Lower leg skin (tissue), 4 donors: ENCODE data around the gene XPNPEP2. TPM values are rescaled to one million over a fixed set of nuclear protein-coding genes. Genes with fewer than 3 reads are reported as not detected.

Source experiments
- DNase-seq, 2 donors: peaks; one replicate each; pipeline ENCODE4 v3.0.0-alpha.2; 2019; ENCODE audit warnings: low spot score in 2 of 2
- H3K4me3 ChIP-seq: fragments of 200-600 bp; sonication (generic); 2 replicates; pipeline ENCODE4 v1.5.1; 2017; ENCODE audit warnings: mild to moderate bottlenecking, low read depth; ENCODE audit not compliant: poor library complexity, severe bottlenecking
- POLR2A ChIP-seq, 2 donors: fragments of 450-650 bp; IDR thresholded peaks; one replicate each; pipeline ENCODE4 v1.6.1; 2016 to 2017; ENCODE audit warnings: antibody characterized with exemption in 2 of 2, mild to moderate bottlenecking in 1 of 2, moderate library complexity in 1 of 2
- WGBS, 2 donors: methylation state at CpG; one replicate each; pipeline ENCODE4 v1.1.5; 2018; 5-methylcytosine and 5-hydroxymethylcytosine counted together
- intact Hi-C: fragments of 100-400 bp; cut with DNase I; formaldehyde crosslinking; loops from one replicate; pipeline ENCODE4 v1.15.0; 2023; ENCODE audit warnings: low total_unique reads
- total RNA-seq, 4 donors: library from RNA; depleted of rRNA; stranded (reverse); fragments of >200 nt; gene quantifications; one replicate each; pipeline ENCODE4 v1.1.0, GENCODE V29; 2016
- TF ChIP-seq, protein P1 (sequence below), 3 donors: fragments of 450-650 bp; IDR thresholded peaks; one replicate each; pipeline ENCODE4 v1.5.1; 2016; ENCODE audit warnings: antibody characterized with exemption in 3 of 3, mild to moderate bottlenecking in 3 of 3, moderate library complexity in 2 of 3

XPNPEP2 gene
- total RNA-seq, 4 donors from 2014 or later: 1.3 to 5.0 (median 2.2) TPM

DNA sequence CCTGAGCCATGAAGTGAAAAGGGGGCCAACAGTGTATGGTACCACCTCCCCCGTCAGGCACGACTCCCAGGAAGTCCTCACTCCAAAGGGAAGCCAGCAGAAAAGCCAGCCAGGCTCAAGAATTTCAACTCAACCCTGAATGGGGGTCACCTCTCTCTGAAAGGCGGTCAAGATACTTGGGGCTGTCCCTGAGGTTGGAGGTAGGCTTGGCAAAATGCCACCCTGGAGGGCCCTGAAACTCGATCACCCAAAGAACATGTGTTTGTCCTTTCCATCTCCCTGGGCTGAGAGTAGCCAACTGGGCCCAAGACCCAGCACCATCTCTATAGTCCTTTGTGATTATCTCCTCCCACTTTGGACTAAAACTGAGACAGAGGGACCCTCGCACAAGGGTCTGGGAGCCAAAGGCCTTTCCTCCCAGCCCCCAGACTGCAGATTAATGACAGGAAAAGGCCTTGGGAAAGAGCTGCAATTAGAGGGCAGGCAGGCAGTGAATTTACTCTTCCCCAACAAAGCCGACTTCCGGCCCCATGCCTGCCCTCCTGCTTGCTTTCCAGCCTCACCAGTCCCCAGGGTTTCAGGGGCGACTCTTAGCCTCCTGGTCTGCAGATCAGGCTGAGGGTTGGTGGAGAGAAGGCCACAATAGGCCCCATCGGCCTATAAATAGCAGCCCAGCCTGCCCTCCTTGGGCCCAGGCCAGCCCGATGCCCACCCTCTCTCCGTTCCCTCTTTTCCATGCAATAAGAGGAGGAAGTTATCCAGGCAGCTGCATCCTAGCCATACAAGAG lies 46.6 kb downstream of the XPNPEP2 start:
- DNase-seq: no peak
- WGBS, 2 donors: 75 to 83% methylated on average over 8 to 11 of the region's 11 CpGs
- H3K4me3 ChIP-seq: no peak overlapping the region

DNA sequence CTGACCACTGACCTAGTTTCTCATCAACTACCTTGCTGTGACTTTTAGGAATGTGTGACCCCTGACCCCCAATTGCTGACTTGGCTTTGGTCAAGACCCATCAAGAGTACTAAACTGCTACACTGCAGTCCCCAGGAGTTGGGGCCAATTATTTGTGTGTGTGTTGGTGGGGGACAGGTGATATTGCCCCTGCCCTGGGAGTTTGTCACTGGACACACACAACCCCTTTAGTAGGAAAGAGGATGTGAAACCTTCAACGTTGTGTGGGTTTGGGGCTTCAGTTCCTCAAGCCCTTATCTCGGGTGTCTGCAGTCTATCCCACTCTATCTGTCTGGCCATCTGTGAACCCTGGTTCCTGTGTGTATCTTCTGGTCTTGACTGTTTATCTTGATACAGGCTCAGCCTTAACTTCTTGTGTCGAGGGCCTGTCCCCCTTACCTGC lies 47.5 kb downstream of the XPNPEP2 start:
- DNase-seq: no peak
- no peak overlapping the region for H3K4me3 ChIP-seq
- WGBS, 2 donors: 78 to 92% methylated on average over 2 of the region's 3 CpGs
- intact Hi-C loops: no loop called here
- TF ChIP-seq POLR2A (IDR thresholded peaks at IDR 0.05): no peak
- TF ChIP-seq, protein P1, sequence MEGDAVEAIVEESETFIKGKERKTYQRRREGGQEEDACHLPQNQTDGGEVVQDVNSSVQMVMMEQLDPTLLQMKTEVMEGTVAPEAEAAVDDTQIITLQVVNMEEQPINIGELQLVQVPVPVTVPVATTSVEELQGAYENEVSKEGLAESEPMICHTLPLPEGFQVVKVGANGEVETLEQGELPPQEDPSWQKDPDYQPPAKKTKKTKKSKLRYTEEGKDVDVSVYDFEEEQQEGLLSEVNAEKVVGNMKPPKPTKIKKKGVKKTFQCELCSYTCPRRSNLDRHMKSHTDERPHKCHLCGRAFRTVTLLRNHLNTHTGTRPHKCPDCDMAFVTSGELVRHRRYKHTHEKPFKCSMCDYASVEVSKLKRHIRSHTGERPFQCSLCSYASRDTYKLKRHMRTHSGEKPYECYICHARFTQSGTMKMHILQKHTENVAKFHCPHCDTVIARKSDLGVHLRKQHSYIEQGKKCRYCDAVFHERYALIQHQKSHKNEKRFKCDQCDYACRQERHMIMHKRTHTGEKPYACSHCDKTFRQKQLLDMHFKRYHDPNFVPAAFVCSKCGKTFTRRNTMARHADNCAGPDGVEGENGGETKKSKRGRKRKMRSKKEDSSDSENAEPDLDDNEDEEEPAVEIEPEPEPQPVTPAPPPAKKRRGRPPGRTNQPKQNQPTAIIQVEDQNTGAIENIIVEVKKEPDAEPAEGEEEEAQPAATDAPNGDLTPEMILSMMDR (IDR thresholded peaks at IDR 0.05): no peak

More for the DNA sequence above, 46.6 kb downstream of the XPNPEP2 start:
- intact Hi-C loops: no loop called here
- no peak for TF ChIP-seq POLR2A (IDR thresholded peaks at IDR 0.05)
- TF ChIP-seq, protein P1 (IDR thresholded peaks at IDR 0.05): no peak

DNA sequence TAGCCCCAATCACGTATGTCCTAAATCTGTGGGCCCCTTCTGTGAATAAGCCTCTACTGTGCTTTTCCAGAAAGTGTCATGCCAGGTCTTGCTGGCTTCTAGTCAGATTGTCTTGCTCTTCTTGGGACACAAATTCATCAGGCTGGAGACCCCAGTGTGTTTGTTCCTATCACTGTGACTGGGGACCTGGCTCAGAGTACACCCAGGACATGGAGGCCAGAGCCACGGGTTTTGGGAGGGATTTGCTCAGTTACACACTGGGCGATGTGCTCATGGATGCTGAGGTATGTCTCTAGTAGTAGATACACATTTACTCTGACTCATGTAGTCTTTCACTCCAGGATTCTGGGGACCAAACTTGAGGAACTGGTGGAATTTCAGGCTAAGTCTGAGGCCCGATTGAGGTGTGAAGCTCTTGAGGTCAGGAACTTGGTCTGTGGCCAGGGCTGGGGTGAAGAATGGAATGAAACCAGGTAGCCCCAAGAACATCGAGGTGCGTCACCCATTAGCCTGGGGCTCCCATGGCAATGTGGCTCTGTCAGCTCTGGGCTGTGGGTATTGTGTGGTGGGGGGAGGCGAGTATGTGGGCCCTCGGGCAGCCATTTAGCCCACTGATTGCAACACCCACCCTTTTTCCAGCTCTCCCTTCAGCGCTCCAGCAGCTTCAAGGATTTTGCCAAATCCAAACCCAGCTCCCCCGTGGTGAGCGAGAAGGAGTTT lies 48.7 kb downstream of the XPNPEP2 start:
- H3K4me3 ChIP-seq: no peak overlapping the region
- intact Hi-C loops: no loop called here
- TF ChIP-seq POLR2A (IDR thresholded peaks at IDR 0.05): no peak
- TF ChIP-seq, protein P1 (IDR thresholded peaks at IDR 0.05): no peak
- WGBS, 2 donors: 73 to 84% methylated on average over 10 to 11 of the region's 11 CpGs
- no peak for DNase-seq

DNA sequence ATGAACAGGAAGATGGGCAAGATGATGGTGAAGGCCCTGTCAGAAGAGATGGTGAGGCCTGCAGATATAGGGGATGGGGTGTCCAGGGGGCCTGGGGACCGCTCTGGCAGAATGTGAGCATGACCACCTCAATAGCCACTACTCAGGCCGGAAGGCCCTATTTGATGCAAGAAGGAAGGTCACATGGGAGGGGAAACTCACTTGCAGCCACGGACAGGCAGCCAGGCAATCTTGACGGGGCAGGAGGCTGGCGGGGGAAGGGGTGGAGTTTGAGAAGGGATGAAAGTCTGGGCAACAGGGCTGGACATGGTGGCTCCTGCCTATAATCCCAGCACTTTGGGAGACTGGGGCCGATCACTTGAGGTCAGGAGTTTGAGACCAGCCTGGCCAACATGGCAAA lies 49.7 kb downstream of the XPNPEP2 start:
- no peak overlapping the region for H3K4me3 ChIP-seq
- no peak for TF ChIP-seq POLR2A (IDR thresholded peaks at IDR 0.05)
- TF ChIP-seq, protein P1 (IDR thresholded peaks at IDR 0.05): no peak
- 84 to 88% methylated on average over 4 to 6 of the region's 6 CpGs for WGBS, 2 donors
- intact Hi-C loops: no loop called here
- no peak for DNase-seq

DNA sequence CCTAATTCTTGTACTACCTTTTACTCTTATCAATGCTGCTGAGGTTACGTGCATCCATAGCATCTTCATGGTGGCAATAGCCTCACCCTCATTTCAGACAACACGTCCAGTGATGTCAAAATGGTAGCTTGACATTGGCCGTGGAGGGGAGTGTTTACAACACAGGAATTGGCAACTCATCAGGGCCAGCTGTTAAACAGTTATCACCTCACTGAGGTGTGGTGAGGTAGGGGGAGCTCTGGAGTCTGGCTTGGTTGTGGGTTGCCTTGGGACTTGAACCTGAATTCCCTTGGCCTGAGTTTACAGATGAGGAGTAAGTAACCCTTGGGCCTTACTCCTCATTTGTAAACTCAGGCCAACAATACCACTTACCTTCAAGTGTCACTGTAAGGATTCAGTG lies 51.4 kb downstream of the XPNPEP2 start:
- intact Hi-C loops: no loop called here
- no peak for DNase-seq
- TF ChIP-seq POLR2A (IDR thresholded peaks at IDR 0.05): no peak
- TF ChIP-seq, protein P1 (IDR thresholded peaks at IDR 0.05): no peak
- WGBS, 2 donors: 90 to 91% methylated on average over 3 of the region's 3 CpGs
- no peak overlapping the region for H3K4me3 ChIP-seq
